NCI-H774 (cell line): ENCODE results near the gene TRRAP.

Experiments
- DNase-seq: peaks from one replicate; lab custom pipeline; 2025; lab: John Stamatoyannopoulos, UW

Gene TRRAP

GRCh38 chr7:99061001-99061776 is 182.9 kb downstream of the TRRAP start:
- DNase-seq: no peak
